Measurements from ENCODE around the gene TBC1D8.

TBC1D8 gene

GRCh38 chr2:100993294-100993693 lies 157.9 kb downstream of the TBC1D8 start:
- no peak for ATAC-seq

GRCh38 chr2:100992262-100992661 lies 158.9 kb downstream of the TBC1D8 start:
- no peak for ATAC-seq
- TF ChIP-seq ZNF70 (CRISPR knock-in tag; IDR thresholded peaks at IDR 0.05) (no peak), ISL1 (CRISPR knock-in tag; IDR thresholded peaks at IDR 0.05) (no peak), OSR1 (CRISPR knock-in tag; IDR thresholded peaks at IDR 0.05) (no peak), POU6F1 (CRISPR knock-in tag; IDR thresholded peaks at IDR 0.05; ENCODE audit: borderline replicate concordance, low read depth) (no peak), GLIS3 (CRISPR knock-in tag; IDR thresholded peaks at IDR 0.05) (no peak), PATZ1 (CRISPR knock-in tag; IDR thresholded peaks at IDR 0.05; ENCODE audit: borderline replicate concordance) (no peak), CREB5 (CRISPR knock-in tag; IDR thresholded peaks at IDR 0.05; ENCODE audit: low read depth) (no peak), TSHZ2 (CRISPR knock-in tag; IDR thresholded peaks at IDR 0.05) (no peak), ZNF8 (CRISPR knock-in tag; IDR thresholded peaks at IDR 0.05) (no peak)

More at GRCh38 chr2:100993294-100993693, 157.9 kb downstream of the TBC1D8 start:
- no peak for TF ChIP-seq CSDC2 (CRISPR knock-in tag; IDR thresholded peaks at IDR 0.05)
- TF ChIP-seq BACH2 (CRISPR knock-in tag; IDR thresholded peaks at IDR 0.05; ENCODE audit: borderline replicate concordance) = no peak
- no peak for TF ChIP-seq ZC3H10 (CRISPR knock-in tag; IDR thresholded peaks at IDR 0.05)
- TF ChIP-seq ZNF70 (CRISPR knock-in tag; IDR thresholded peaks at IDR 0.05) = no peak
- no peak for TF ChIP-seq ZNF8 (CRISPR knock-in tag; IDR thresholded peaks at IDR 0.05)
- TF ChIP-seq ARNTL (CRISPR knock-in tag; IDR thresholded peaks at IDR 0.05; ENCODE audit: borderline replicate concordance, low read depth) = no peak
- no peak for TF ChIP-seq ESRRG (CRISPR knock-in tag; IDR thresholded peaks at IDR 0.05)
- no peak for TF ChIP-seq POU6F1 (CRISPR knock-in tag; IDR thresholded peaks at IDR 0.05; ENCODE audit: borderline replicate concordance, low read depth)
- no peak for TF ChIP-seq ZFP30 (CRISPR knock-in tag; IDR thresholded peaks at IDR 0.05)
- no peak for TF ChIP-seq RARB (CRISPR knock-in tag; IDR thresholded peaks at IDR 0.05)
- TF ChIP-seq OSR1 (CRISPR knock-in tag; IDR thresholded peaks at IDR 0.05) = no peak
- TF ChIP-seq CSRNP3 (CRISPR knock-in tag; IDR thresholded peaks at IDR 0.05) = no peak
- no peak for TF ChIP-seq TCF4 (CRISPR knock-in tag; IDR thresholded peaks at IDR 0.05; ENCODE audit: borderline replicate concordance)
- TF ChIP-seq SNAI2 (CRISPR knock-in tag; IDR thresholded peaks at IDR 0.05) = no peak
- no peak for TF ChIP-seq ISL1 (CRISPR knock-in tag; IDR thresholded peaks at IDR 0.05)
- TF ChIP-seq TSHZ2 (CRISPR knock-in tag; IDR thresholded peaks at IDR 0.05) = no peak

All from SK-N-SH treated with all-trans-retinoic acid at 6 μM for 48 hours (cell line).